H4 (cell line): ENCODE results near the gene PAGE1. TPM values are rescaled to one million over a fixed set of nuclear protein-coding genes. Genes with fewer than 3 reads are reported as not detected.

Experiments
- total RNA-seq: library from RNA; depleted of rRNA; stranded (reverse); fragments of >200 nt; shearing (Covaris generic); gene quantifications from 2 replicates; pipeline ENCODE4 v1.2.3, GENCODE V29; 2014; rRNA removed

Gene PAGE1
- total RNA-seq, 1 experiment from 2014 or later: 0.39 TPM

Other genes with a start within 250 kb of the PAGE1 start
- 0.90 TPM in 1 of 2 replicates, not detected in the other for gene GAGE12C, start 163.8 kb downstream of the PAGE1 start, total RNA-seq
- gene GAGE12D, start 154.3 kb downstream of the PAGE1 start, total RNA-seq: 0.90 TPM in 1 of 2 replicates, not detected in the other
- not detected in 2 replicates for gene GAGE12E, start 144.7 kb downstream of the PAGE1 start, total RNA-seq
- 0.35 TPM in 1 of 2 replicates, not detected in the other for gene GAGE12F, start 135.1 kb downstream of the PAGE1 start, total RNA-seq
- gene GAGE12G, start 125.6 kb downstream of the PAGE1 start, total RNA-seq: 0.35 TPM in 1 of 2 replicates, not detected in the other
- not detected in 2 replicates for gene GAGE12H, start 116.0 kb downstream of the PAGE1 start, total RNA-seq
- gene GAGE2A, start 106.5 kb downstream of the PAGE1 start, total RNA-seq: not detected in 2 replicates
- gene GAGE1, start 97.0 kb downstream of the PAGE1 start, total RNA-seq: not detected in 2 replicates
- gene PAGE4, start 133.3 kb upstream of the PAGE1 start, total RNA-seq: not detected in 2 replicates
- 1.1 and 3.5 TPM in 2 replicates for gene USP27X, start 183.5 kb upstream of the PAGE1 start, total RNA-seq
- 2.4 and 3.6 TPM in 2 replicates for gene CLCN5, start 226.6 kb upstream of the PAGE1 start, total RNA-seq